ENCODE measurements around the gene RCOR2.
"Not testable (repeated sequence)": the region's sequence is repeated elsewhere in the genome, so short reads cannot be mapped to it uniquely, and the experiment has no call there.

RCOR2 gene

DNA sequence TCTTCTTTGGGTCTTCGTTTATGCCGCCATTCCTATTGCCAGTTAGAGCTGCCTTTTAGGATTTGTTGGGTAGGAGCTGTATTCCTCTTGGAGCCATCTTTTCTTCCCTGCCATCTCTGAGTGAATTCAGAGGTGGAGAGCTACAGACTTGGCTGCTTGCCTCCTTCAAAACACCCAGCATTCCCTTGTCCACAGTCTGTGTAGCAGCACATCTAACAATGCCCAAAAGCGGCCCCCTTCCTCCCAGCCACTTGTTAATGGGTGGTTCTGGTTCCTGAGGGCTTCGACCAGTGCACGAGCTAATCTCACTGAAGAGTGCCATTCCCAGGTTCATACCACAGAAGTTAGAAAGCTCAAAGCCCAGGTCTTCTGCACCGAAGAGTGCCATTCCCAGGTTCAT, 40.3 kb downstream of the RCOR2 start:
- no peak for DNase-seq

DNA sequence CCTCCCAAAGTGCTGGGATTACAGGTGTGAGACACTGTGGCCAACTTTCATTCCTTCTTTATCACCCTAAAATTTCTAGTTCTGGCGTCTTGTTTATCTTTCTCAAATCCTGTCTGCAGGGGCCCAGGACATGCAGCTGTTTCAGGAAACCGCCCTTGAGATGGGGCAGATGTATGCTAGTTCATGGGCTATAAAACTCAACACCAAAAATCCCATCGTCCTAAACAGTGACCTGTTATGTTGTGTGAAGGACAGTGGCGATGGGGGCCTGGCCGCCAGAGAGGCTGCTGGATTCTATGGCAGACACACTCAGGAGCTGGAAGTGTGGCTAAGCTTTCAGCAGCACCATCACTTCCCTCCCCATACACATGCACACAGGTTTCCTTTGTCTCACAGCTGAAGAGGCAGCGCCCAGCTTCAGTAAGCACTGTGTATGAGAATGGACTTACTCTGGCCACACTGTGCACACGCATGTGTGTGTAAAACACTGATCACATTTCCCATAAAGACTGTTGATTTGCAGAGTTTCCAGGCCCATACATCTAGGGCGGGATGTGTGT, 41.4 kb downstream of the RCOR2 start:
- DNase-seq = no peak

DNA sequence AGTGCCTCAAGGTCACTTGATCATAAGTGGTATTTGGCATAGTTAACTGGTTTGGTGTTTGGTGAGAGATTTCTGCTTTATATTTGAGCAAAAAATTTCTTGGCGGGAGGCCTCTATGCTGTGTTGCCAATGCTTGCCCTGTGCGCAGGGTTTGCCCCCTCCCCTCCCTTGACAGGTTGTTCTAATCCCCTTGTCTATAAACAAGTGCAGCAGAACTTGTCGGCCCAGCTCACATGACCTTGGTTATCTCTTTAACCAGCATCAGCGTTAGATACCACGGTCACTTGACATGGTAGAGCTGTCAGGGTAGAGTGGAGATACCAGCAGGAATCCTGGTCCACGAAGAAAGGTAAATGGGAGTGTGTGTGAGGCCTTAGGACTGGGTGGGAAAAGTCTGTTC, 42.5 kb downstream of the RCOR2 start:
- DNase-seq = no peak

DNA sequence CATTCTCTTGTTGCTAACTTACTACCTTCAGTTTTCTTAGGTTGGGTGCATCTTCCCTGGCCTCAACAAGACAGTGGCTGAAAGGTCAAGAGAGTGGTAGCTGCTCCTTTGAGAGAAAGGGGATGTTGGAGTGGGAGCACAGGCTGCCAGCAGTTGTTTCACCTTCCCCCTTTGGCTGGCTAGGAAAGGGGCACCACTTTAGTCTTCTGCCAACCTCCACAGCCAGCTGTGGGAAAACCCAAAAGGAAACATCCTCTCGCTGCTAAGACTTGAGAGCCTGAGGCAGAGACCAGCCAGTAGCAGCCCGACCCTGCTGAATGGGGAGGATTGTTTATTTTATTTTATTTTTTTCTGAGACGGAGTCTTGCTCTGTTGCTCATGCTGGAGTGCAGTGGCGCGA, 43.7 kb downstream of the RCOR2 start:
- no peak for DNase-seq

- DNase-seq = no peak
Measured at GRCh38 chr11:63872800-63873197, 44.2 kb downstream of the RCOR2 start.

GRCh38 chr11:63871962-63872799, 44.8 kb downstream of the RCOR2 start:
- no peak for DNase-seq

DNA sequence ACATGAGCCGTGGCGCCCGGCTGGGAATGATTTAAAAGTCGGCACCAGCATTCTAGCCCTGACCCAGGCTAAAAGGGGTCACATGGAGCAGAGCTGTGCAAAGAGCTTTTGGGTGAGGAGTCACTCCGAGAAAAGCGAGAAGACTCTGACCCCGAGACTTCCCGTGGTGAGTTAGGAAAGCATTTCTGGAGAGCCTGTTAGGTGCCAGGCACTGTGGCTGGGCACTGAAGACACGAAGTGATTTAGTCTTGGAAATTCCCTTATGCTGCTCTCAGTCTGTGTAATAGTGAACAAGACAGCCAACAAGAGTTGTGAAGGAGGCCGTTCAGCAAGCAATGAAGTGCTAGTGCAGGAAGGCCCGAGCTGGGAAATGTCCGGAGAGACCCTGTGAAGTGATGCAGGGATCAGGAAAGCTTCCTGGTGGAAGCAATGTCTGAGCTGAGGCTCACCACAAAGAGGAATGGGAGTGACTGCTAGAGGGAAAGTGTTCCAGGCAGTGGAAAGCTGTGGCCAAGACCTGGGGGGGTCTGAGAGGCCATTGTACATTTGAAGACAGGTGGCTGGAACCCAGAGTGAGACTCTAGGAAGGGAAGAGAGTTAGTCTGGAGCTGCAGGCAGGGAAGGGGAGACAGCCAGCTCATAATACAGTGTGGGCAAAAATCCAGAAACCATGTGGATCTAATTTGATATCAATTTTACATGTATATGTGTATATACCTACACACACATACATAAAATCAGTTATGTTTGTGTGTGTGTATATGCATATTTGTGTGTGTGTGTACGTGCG, 46.4 kb downstream of the RCOR2 start:
- no peak for DNase-seq

DNA sequence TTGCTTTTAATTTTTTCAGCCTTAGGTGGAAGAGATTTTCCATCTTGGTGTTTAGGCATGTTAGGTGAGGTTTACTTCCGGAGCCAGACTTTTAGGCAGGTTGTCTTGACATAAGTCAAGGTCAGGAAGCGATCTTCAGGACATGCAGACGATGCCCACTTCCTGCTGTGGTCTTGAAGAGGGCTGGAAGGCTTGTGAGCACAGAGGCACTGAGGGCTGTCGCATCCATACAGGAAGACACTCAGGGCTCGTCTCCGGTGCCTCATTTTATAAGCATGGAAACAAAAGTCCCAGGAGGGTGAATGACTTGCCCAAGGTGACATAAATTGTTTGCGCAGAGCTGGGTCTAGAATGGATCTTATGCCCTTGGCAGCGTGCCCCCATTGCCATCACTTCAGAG, 47.3 kb downstream of the RCOR2 start:
- no peak for DNase-seq

DNA sequence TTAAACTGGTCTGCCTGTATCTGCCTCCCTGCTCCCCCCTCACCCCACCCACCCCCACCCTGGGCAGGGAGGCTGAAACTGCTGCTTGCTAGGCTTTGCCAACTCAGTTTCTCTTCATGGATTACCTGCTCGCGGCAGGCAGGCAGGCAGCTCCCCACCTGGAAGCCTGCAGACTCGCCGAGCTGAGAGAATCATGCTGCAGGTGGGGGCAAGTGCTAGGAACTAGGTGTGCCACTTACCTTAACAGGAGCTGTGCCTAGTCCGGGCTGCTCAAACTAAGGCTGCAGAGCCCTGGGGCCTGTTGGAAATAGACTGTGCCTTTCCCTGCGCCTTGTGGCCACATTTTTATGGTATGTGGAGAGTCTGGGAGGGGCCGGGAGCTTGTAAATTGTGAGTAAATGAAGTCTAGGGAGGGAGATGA, 47.8 kb downstream of the RCOR2 start:
- DNase-seq = no peak

DNA sequence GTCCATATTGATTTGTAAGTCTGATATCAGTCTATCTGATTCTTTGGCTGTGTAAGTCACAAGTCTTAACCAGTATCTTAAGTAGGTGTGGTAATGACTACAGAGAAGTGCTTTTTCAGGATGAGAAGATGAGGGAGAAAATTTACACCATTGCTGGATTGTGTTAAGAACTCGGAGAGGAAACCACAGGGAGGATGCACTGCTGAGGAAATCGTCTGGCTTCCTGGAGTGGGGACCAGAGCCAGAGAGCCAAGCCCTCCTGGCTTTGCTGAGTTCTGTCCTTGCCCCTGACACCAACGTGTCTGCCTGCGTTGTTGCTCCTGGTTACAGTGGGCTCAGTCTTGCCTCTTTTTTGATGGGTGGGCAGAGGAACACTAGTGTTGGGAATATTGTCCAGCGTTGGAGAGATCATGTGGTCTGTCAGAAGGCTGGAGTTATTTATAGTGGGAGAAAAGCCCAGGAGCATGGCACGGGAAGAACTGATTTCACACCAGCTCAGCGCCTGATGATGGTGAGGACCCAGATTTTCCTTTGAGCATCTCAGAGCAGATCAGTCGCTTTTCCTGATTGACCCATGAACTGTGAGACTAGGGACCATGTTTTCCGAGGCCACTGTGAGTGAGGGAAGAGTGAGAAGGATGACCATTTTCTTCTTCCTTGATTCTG, 48.4 kb downstream of the RCOR2 start:
- DNase-seq = no peak

DNA sequence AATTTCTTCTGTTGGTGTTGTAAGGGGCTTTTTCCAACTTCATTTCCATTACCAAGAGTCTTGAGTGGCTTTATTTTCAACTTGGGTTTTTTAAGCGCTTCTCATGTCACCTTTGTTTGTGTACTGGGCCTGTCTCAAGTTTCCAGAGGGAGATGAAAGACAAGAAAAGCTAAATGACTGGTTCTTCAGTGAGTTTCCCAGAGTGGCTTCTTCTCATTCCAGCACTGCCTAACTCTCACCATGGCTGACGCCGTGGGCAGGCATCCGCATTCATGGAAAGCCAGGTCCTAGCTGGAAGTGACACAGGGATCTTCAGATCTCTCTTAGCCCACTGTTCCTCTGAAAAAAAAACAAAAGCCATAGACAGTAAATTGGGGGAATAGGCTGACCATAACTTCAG, 49.5 kb downstream of the RCOR2 start:
- DNase-seq = no peak

- DNase-seq = peak; percentile 64
Measured at GRCh38 chr11:63866211-63866610, 50.8 kb downstream of the RCOR2 start.

GRCh38 chr11:63863620-63864019, 53.3 kb downstream of the RCOR2 start:
- not testable (repeated sequence) for DNase-seq

DNA sequence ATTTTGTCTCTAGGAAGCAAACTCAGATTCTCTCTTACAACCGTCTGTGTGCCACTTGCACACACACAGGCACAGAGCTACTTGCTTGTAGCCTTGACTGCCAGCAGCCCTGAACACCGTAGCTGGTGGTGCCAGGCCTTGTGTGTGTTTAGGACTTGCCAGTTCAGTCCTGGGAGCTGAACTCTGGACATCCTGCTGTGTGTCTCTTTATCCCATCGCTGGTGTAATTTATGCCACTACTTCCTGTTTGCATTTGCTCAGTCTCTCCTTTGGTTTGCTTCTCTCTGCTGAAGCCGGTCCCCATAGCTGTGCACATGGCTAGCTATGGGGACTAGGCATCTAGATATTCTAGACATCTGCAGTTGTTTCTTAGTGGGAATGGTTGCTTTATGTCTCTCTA, 54.0 kb downstream of the RCOR2 start:
- no peak for DNase-seq

Measured in effector CD4-positive, alpha-beta T cell (primary cell).